Inferior parietal cortex (tissue), 1 donor: ENCODE measurements around the gene COX8C.

Source experiments
- DNase-seq: peaks from one replicate; pipeline ENCODE4 v3.0.0-alpha.2; 2016; ENCODE audit errors: extremely low spot score

Gene COX8C

DNA sequence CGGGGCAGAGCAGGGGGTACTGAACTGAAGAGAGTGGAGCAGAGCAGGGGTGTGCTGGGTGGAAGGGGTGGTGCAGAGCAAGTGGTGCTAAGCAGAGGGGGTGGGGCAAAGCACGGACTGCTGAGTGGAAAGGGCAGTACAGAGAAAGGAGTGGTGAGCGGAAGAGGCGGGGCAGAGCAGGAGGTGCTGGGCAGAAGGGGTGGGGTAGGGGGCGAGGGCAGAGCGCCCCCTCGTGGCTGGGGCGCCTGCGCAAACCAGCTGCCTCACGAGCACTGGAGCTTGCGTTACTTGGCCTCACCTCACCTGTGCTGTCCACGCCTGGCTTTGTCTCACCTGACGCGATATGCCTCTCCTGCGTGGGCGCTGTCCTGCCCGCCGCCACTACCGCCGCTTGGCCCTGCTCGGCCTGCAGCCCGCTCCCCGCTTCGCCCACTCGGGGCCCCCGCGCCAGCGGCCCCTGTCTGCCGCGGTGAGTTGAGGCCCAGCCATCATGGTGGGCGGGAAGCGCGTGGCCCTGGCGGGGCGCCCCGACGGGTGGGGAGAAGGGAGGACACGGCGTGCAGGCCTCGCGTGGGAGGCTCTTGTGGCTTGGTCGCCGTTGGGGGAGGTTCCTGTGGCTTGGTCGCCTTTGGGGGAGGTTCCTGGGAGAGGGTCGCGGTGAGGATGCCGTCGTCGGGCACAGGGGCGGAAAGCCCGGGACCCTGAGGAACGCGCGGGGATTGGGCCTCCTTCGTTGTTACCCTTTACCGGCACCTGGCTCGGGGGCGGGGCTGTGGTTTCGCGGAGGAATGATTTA lies at the start of gene COX8C:
Gene COX8C (plus strand): TSS at position 257 of the 796 bp plus-strand sequence. CDS start 87 bp downstream, at position 344.
- no peak for DNase-seq

GRCh38 chr14:93299416-93299815 lies 47.6 kb upstream of the COX8C start:
- no peak for DNase-seq

DNA sequence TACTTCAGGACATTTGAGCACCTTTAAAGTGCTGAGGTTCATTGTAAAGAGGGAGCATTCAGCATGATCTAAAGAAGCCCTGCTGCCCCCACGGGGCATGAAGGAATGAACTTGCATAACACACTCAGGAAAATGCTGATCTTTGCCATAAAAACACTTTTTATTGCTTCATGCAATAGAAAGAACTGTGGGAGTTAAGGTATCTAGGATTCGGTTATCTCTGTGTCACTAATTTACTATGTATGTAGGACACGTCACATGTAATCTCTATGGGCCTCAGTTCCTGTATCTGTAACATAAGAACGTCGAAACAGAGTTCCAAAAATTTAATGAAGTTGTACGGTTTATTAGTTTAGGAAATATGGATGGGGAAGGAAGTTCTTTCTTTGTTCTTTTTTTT lies 47.1 kb upstream of the COX8C start:
- DNase-seq, result no peak

- DNase-seq, result no peak
Measured at GRCh38 chr14:93301821-93302447, 45.0 kb upstream of the COX8C start.

DNA sequence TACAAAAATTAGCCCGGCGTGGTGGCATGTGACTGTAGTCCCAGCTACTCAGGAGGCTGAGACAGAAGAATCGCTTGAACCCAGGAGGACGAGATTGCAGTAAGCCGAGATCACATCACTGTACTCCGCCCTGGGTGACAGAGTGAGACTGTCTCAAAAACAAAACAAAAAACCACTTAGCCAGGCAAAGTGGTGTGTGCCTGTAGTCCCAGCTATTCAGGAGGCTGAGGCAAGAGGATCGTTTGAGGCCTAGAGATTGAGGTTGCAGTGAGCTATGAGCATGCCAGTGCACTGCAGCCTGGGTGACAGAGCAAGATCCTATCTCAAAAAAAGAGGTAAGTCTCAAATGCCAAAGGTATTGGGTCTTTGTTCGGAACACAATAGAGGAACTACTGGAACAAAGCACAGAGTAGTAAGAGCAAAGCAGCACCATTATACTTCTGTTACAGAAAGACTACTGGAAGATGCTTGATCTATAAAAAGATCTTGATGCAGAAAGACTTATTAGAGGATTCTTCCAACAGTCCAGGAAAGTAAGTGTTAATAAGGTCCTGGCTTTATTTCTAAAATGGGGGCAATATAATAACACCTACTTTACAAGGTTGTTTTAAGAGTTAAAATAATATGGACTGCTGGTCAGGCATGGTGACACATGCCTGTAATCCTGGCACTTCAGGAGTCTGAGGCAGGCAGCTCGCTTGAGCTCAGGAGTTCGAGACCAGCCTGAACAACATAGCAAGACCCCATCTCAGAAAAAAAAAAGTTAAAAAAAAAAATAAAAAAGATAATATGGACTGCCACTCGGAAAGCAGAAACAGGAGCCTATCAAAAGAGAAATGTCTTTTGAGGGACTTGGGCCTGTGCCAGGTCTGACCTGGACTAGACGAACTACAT lies 44.0 kb upstream of the COX8C start:
- DNase-seq, result no peak

DNA sequence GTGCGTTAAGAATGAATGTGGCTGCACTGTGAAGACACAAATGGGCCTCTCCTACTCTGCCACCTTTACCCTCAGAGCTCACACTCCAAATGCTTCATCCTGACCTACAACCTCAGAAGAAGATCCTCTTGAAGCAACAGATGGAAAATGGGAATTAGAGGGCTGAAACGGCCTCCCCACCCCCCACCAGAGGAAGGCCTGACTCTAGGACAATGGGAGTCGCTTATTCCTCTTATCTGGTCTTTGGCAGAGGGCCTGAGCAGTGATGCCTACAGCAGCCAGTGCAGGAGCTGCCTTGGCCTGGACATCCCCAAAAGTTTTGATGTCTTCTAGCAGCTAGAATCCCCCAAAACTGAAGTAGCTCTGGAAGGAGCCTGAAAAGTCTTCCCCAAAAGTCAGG lies 43.3 kb upstream of the COX8C start:
- DNase-seq, result no peak

- DNase-seq, result no peak
Measured at GRCh38 chr14:93304771-93305170, 42.2 kb upstream of the COX8C start.

GRCh38 chr14:93305725-93306418 lies 41.1 kb upstream of the COX8C start:
- no peak for DNase-seq

GRCh38 chr14:93306812-93307211 lies 40.2 kb upstream of the COX8C start:
- no peak for DNase-seq

DNA sequence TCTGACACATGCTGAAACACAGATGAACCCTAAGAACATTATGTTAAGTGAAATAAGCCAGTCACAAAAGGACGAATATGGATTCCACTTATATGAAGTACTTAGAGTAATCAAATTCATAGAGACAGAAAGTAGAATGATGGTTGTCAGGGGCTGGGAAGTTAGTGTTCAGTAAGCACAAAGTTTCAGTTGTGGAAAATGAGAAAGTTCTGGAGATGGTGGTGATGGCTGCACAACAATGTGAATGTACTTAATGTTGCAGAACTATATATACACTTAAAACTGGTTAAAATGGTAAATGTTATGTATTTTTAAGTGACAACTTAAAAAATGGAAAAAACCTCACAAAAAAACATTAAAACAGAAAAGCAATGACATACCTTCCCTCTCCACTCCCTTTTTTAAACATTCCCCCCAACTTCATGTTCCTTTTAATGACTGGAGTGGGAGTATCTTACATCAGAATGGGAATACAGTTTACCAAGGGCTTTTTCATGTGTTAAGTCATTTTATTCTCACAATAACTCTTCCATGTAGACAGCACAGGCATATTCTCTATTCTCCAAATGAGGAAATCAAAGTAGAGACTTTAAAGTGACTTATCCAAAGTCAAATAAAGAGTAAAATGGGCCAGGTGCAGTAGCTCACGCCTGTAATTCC lies 38.2 kb upstream of the COX8C start:
- DNase-seq, result no peak

GRCh38 chr14:93309427-93309966 lies 37.5 kb upstream of the COX8C start:
- DNase-seq, result no peak

GRCh38 chr14:93311082-93311481 lies 35.9 kb upstream of the COX8C start:
- DNase-seq, result no peak

GRCh38 chr14:93315575-93315974 lies 31.4 kb upstream of the COX8C start:
- DNase-seq, result no peak

GRCh38 chr14:93316716-93317115 lies 30.3 kb upstream of the COX8C start:
- no peak for DNase-seq

DNA sequence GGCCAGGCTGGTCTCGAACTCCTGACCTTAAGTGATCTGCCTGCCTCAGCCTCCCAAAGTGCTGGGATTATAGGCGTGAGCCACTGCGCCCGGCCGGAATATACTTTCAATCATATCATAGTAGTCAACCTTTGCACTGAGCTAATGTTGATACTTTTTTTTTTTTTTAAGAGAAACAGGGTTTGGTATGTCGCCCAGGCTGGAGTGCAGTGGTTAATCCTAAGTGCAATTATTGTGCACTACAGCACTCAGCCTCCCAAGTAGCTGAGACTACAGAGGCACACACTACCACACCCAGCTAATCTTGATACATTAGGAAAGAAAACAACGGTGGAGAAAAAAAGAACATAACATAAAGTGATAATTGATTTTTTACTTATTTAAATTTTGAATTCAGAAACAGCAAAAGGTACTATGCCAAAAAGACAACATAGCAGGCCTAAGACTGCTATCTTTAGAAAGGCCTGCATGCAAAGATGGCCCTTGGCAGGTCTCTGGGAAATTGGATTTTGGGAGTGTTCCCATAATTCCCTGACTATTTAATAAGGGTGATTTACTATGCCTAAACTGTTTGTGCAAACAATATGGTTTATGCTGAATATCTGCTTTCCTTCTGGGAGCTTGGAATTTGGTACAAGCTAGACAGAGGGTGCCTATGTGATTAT lies 29.6 kb upstream of the COX8C start:
- no peak for DNase-seq

DNA sequence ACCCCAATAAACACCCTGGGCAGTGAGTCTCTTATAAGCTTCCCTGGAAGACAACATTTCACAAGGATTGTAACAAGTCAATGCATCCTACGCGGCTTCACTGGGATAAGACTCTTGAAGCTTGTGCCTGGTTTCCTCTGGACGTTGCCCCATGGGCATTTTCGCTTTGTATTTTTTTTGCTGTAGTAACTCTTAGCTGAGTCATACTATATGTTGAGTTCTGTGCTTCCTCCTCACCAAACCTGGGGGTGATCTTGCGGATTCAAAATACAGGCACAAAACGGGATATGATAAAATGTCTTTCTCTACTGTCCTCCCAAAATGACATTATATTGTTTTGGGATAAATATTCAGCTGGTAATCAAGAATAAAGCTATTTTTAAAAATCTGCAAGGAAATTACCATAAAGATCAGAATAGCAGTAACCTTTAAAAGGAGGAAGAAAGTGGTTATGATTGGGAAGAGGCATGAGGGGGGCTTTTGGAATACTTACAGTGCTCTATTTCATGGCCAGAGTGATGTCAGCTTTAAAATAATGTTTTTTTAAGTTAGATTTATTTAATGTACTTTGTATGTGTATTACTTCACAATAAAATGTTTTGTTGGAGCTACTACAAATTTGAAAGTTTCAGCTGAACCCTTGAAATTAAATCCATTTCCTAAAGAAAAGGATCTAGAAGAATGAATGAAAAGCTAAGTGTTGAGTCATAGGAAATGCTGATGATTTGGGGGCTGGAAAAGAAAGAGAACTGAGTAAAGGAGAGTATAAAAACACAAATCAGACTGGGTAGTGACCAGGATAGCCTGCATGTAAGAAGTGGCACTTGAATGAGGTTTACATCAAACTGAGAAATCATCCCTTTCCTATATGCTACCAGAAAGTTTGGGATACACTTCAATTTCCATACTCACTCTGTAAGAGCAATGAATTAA lies 28.8 kb upstream of the COX8C start:
- DNase-seq, result no peak

- DNase-seq, result no peak
Measured at GRCh38 chr14:93318927-93319326, 28.1 kb upstream of the COX8C start.

GRCh38 chr14:93319494-93319893 lies 27.5 kb upstream of the COX8C start:
- no peak for DNase-seq

GRCh38 chr14:93319958-93320357 lies 27.0 kb upstream of the COX8C start:
- DNase-seq, result no peak
